ENCODE data around the gene KLC4.

KLC4 gene

DNA sequence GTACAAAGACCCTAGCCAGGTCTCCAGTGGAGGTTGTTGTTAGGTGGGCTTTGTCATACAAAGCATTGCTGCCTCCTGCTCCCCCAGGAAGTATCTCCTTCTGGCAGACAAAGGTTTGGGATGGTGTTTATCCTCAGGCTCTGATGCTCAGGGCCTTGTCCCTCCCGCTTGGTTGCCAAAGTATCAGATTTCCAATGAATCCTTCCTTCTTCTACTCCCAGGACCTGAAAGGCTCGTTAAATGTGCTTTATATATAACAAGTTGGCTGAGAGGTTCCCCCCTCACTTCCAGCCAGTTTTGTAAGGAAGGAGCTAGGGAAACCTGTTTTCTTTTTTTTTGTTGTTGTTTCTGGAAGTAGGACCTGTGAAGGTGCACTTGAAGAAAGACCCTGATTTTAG lies 31.1 kb downstream of the KLC4 start:
- no peak for DNase-seq (ENCODE audit: low spot score)
- TF ChIP-seq, protein P1, sequence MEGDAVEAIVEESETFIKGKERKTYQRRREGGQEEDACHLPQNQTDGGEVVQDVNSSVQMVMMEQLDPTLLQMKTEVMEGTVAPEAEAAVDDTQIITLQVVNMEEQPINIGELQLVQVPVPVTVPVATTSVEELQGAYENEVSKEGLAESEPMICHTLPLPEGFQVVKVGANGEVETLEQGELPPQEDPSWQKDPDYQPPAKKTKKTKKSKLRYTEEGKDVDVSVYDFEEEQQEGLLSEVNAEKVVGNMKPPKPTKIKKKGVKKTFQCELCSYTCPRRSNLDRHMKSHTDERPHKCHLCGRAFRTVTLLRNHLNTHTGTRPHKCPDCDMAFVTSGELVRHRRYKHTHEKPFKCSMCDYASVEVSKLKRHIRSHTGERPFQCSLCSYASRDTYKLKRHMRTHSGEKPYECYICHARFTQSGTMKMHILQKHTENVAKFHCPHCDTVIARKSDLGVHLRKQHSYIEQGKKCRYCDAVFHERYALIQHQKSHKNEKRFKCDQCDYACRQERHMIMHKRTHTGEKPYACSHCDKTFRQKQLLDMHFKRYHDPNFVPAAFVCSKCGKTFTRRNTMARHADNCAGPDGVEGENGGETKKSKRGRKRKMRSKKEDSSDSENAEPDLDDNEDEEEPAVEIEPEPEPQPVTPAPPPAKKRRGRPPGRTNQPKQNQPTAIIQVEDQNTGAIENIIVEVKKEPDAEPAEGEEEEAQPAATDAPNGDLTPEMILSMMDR (IDR thresholded peaks at IDR 0.05; ENCODE audit: extremely low read depth, missing control alignments), result no peak

DNA sequence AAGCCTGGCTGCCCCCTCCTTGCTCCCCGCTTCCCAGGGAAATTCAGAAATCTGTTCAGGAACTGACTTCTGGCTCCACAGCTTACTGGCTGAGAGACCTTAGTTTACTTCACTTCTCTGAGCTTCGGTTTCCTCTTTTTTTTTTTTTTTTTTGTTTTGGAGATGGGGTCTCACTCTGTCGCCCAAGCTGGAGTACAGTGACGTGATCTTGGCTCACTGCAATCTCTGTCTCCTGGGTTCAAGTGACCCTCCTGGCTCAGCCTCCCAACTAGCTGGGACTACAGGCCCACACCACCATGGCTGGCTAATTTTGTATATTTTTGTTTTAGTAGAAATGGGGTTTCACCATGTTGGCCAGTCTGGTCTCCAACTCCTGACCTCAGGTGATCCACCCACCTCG lies 31.6 kb downstream of the KLC4 start:
- TF ChIP-seq, protein P1 (IDR thresholded peaks at IDR 0.05; ENCODE audit: extremely low read depth, missing control alignments), result no peak
- DNase-seq (ENCODE audit: low spot score), result no peak

DNA sequence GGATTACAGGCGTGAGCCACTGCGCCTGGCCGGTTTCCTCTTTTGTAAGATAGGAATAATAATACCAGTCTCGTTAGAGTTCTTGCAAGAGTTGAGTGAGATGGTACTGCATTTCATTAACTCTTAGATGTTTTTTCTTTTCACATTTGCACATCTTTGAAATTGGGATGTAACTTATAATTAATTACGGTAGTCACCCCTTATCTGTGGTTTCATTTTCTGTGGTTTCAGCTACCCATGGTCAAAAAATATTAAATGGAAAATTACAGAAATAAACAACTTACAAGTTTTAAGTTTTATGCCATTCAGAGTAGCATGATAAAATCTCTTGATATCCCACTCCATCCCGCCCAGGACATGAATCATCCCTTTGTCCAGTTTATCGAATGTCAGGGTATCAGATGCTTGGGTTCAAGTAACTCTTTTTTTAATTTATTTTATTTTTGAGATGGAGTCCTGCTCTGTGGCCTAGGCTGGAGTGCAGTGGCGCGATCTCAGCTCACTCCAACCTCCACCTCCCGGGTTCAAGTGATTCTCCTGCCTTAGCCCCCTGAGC lies 32.1 kb downstream of the KLC4 start:
- TF ChIP-seq, protein P1 (IDR thresholded peaks at IDR 0.05; ENCODE audit: extremely low read depth, missing control alignments), result no peak
- no peak for DNase-seq (ENCODE audit: low spot score)

DNA sequence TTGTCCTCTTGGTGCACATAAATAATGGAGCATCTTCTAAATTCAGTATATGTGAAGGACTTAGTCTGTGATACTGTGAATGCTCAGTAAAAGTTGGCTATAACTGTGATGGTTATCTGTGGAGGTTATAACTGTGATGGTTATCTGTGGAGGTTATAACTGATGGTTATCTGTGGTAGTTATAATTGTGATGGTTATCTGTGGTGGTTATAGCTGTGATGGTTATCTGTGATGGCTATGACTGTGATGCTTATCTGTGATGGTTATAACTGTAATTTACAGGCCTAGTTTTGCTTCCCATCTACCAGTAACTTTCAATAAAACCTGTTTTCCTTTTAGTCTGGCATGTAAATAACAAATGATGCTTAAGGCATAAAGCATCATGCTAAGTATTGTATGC lies 33.2 kb downstream of the KLC4 start:
- TF ChIP-seq, protein P1 (IDR thresholded peaks at IDR 0.05; ENCODE audit: extremely low read depth, missing control alignments), result no peak
- no peak for DNase-seq (ENCODE audit: low spot score)

DNA sequence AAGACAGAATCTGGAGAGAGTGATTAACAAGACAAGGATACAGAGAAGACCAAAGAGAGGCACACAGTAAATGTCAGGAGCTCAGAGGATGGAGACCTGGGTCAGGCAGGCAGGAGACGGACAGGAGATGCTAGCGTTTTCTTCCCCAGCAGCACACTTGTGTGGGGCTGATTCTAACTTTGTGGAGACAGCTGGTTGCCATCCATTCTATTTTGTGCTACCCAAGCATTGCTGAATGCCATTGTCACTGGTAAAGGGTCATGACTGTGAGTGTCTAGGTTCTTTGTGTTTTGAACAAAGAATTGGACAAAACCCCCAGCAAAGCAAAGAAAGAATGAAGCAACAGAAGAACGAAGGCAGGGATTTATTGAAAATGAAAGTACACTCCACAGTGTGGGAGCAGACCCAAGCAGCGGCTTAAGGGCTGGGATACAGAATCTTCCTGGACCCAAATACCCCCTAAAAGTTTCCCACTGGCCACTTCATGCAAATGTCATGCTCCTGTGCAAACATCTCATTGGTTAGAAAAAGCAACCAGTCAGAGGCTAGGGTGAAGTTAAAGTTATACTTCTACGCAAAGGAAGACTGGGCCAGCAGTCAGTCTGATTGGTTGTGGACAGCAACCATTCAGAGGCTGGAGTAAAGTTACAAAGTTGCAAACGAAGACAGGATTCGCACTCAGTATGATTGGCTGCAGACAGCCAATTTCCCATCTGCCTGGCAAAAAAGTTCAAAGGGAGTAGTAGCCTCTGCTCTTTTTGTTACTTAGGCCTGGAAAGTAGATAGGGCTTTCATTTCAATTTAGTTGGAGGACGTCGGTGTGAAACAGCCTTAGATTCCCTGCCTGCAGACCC lies 34.2 kb downstream of the KLC4 start:
- TF ChIP-seq, protein P1 (IDR thresholded peaks at IDR 0.05; ENCODE audit: extremely low read depth, missing control alignments), result no peak
- DNase-seq (ENCODE audit: low spot score), result no peak

DNA sequence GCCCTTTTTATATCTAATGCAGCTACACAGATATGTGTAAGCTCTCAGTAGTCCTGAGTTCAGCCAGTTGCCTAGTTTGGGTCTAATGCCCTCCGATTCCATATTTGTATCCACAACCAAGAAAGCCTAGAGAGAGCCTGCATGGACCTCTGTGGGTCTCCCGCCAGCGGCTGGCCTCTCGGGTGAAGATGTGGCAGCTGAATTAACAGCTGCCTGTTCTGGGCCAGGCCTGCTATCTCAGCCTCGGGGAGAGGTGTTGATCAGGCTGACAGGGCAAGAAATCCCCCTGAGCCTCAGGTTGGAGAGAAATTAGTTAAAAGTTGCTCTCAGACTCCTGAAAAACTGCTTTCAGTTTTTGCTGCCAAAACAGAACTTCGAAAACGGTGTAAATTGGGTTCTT lies 36.5 kb downstream of the KLC4 start:
- DNase-seq (ENCODE audit: low spot score), result no peak
- TF ChIP-seq, protein P1 (IDR thresholded peaks at IDR 0.05; ENCODE audit: extremely low read depth, missing control alignments), result no peak

DNA sequence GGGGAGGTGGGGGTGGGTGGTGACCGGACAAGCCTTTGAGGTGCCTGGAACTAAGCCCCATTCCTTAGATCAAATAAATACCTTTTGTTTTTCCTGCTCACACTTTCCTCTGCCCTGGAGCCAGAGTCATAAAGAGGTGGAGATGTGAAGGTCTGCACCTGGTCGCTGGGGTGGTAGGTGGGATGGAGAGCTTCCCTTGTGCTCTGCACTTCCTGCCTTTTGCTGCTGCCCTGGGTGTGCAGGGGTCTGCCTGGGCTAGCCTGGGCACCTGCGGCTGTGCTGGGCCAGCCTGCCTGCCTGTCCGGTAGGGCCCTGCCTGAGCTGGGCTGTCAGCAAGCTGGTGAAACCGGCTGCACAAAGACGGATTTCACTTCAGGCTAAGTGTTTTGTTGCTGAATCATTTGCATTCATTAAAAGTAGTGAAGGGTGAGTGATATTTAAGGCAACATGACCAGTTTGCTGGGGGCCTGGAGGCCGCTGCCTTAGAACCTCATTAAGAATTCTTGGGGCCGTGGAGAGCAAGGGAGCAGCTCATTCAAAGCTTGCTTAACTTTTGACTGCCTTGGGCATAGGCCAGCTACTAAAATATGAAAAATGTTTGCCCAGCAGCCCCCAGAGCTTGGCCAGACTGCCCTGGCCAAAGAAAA lies 37.1 kb downstream of the KLC4 start:
- TF ChIP-seq, protein P1 (IDR thresholded peaks at IDR 0.05; ENCODE audit: extremely low read depth, missing control alignments), result no peak
- no peak for DNase-seq (ENCODE audit: low spot score)

Measured in GM20000 (cell line).